Nephron (organoid): Measurements from ENCODE around the gene ZGRF1.
A peak's percentile ranks its signal among the peaks of the same experiment; 100 is the strongest.

ENCODE experiments used
- H3K27ac Mint-ChIP-seq, 3 experiments: 2 replicates each; pipeline ENCODE4 v1.8.0; 2020; ENCODE audit warnings: mixed read lengths in 3 of 3, mild to moderate bottlenecking in 2 of 3, moderate library complexity in 1 of 3
- H3K27me3 Mint-ChIP-seq: 2 replicates; pipeline ENCODE4 v1.8.0; 2021; ENCODE audit warnings: low read depth, mild to moderate bottlenecking, moderate library complexity, mixed read lengths
- H3K36me3 Mint-ChIP-seq: 2 replicates; pipeline ENCODE4 v1.8.0; 2020; ENCODE audit warnings: low read depth, mixed read lengths
- H3K4me1 Mint-ChIP-seq: 2 replicates; pipeline ENCODE4 v1.8.0; 2020; ENCODE audit warnings: mixed read lengths
- H3K4me3 Mint-ChIP-seq, 3 experiments: 2 replicates each; pipeline ENCODE4 v1.8.0; 2020; ENCODE audit warnings: mild to moderate bottlenecking in 3 of 3, mixed read lengths in 3 of 3, moderate library complexity in 2 of 3
- H3K9me3 Mint-ChIP-seq: 2 replicates; pipeline ENCODE4 v1.8.0; 2020; ENCODE audit warnings: mixed read lengths
- TF ChIP-seq, protein P1 (sequence below), 3 experiments: fragments of 200-600 bp; sonication (generic); IDR thresholded peaks; one replicate each; pipeline ENCODE4 v1.5.0; 2021; ENCODE audit warnings: antibody characterized with exemption in 3 of 3; ENCODE audit not compliant: unreplicated experiment in 3 of 3

Gene ZGRF1

DNA sequence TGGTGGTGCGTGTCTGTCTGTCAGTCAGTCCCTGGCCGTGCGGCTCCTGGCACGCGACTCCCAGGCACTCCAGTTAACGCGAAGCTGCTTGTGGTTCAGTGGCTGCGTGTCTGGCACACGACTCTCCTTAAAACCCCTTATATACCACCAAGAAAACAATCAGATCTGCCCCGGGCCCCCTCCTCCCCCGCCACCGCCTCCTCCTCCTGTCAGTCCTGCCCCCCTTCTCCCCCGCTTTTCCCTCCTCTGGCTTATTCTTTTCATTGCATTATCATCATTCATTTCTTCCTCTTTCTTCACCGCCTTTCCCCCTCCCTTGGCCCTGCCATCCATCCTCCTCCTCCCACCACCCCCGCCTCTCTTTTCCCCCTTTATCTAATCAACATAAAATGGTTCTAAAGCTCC is 120.6 kb downstream of the ZGRF1 start, which contains the start of gene NEUROG2:
Gene NEUROG2 (minus strand): TSS at position 115 of the 405 bp plus-strand sequence. CDS start 705 bp downstream, outside the sequence.
- H3K4me1 Mint-ChIP-seq = peaks cover 51% of the 10 kb centered on the region
- no peak within 1 kb of the TSS for H3K27ac Mint-ChIP-seq

DNA sequence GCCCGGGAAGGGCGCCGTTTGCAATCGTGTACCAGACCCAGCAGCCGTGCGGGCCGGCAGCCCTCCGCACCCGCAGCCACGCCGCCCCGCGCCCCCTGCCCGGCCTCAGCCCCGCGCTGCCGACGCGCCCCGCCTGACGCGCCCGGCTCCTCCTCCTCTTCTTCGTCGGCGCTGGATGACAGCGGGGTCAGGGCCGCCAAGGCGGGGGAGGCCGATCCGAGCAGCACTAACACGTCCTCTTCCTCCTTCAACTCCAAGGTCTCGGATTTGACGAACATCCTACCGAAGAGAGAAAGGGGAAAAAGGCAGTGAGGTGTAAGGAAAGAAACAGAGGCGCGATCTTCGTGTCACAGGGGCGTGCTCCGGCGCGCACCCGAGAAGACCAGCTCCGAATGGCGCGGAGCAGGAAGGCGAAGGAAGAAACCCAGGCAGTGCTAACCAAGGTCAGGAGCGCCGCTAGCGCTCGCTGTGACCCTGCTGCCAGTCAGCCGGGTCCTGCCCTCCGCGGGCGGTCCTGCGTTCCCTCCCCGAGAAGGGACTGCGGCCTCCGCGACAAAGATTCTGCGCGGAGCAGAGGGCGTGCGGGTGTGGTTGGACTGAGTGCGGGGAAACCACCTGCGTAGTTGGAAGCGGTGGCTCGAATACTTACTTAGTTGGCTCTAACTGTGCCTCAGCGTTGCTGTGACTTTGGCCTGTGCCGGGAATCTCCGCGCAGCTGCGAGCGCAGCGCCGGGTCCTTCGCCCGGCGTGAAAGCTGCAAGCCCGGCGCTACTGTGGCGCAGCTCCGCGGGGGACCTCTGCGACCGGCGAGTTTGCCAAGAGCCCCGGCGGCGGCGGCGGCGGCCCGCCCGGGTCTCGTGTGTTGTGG is 121.3 kb downstream of the ZGRF1 start:
- Mint-ChIP-seq H3K4me3 (peak overlapping the region; percentile 80 to 90 (median 89)), H3K36me3 (no peaks in the 10 kb centered on the region), H3K27me3 (peaks cover 100% of the 10 kb centered on the region), H3K27ac (no peak overlapping the region), H3K4me1 (peaks cover 50% of the 10 kb centered on the region), H3K9me3 (peaks cover 10% of the 10 kb centered on the region)
- TF ChIP-seq, protein P1, sequence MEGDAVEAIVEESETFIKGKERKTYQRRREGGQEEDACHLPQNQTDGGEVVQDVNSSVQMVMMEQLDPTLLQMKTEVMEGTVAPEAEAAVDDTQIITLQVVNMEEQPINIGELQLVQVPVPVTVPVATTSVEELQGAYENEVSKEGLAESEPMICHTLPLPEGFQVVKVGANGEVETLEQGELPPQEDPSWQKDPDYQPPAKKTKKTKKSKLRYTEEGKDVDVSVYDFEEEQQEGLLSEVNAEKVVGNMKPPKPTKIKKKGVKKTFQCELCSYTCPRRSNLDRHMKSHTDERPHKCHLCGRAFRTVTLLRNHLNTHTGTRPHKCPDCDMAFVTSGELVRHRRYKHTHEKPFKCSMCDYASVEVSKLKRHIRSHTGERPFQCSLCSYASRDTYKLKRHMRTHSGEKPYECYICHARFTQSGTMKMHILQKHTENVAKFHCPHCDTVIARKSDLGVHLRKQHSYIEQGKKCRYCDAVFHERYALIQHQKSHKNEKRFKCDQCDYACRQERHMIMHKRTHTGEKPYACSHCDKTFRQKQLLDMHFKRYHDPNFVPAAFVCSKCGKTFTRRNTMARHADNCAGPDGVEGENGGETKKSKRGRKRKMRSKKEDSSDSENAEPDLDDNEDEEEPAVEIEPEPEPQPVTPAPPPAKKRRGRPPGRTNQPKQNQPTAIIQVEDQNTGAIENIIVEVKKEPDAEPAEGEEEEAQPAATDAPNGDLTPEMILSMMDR (IDR thresholded peaks at IDR 0.05; ENCODE audit: unreplicated experiment in 3 of 3) = no peak

More for the DNA sequence above, 120.6 kb downstream of the ZGRF1 start, which contains the start of gene NEUROG2:
- Mint-ChIP-seq H3K4me3 (peak within 1 kb of the TSS; percentile 80 to 90 (median 89)), H3K27me3 (peaks cover 100% of the 10 kb centered on the region), H3K36me3 (no peaks in the 10 kb centered on the region), H3K9me3 (peaks cover 12% of the 10 kb centered on the region)
- TF ChIP-seq, protein P1 (IDR thresholded peaks at IDR 0.05; ENCODE audit: unreplicated experiment in 3 of 3) = no peak

DNA sequence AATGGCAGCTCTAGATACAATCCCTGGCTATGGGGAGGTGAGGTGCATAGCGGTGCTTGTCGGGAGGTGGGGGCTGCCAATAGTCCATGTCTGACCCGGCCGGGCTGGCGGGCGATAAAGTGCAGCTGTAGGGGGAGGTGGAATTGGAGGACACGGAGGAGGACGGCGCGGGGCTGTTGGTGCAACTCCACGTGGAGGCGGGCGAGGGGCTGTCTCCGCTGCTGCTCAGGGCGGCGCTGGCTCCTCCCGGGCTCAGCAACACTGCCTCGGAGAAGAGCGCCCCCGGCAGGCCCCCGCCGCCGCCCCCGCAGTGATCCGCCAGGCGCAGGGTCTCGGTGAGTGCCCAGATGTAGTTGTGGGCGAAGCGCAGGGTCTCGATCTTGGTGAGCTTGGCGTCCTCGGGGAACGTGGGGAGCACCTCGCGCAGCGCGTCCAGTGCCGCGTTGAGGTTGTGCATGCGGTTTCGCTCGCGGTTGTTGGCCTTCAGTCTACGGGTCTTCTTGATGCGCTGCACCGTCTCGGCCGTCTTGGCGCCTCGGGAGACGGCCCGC is 122.0 kb downstream of the ZGRF1 start:
- H3K4me3 Mint-ChIP-seq = peak overlapping the region; percentile 69 to 80 (median 79)
- peaks cover 100% of the 10 kb centered on the region for H3K27me3 Mint-ChIP-seq
- H3K4me1 Mint-ChIP-seq = peaks cover 55% of the 10 kb centered on the region
- H3K9me3 Mint-ChIP-seq = peaks cover 5% of the 10 kb centered on the region
- TF ChIP-seq, protein P1 (IDR thresholded peaks at IDR 0.05; ENCODE audit: unreplicated experiment in 3 of 3) = no peak
- no peak overlapping the region for H3K27ac Mint-ChIP-seq
- no peaks in the 10 kb centered on the region for H3K36me3 Mint-ChIP-seq

DNA sequence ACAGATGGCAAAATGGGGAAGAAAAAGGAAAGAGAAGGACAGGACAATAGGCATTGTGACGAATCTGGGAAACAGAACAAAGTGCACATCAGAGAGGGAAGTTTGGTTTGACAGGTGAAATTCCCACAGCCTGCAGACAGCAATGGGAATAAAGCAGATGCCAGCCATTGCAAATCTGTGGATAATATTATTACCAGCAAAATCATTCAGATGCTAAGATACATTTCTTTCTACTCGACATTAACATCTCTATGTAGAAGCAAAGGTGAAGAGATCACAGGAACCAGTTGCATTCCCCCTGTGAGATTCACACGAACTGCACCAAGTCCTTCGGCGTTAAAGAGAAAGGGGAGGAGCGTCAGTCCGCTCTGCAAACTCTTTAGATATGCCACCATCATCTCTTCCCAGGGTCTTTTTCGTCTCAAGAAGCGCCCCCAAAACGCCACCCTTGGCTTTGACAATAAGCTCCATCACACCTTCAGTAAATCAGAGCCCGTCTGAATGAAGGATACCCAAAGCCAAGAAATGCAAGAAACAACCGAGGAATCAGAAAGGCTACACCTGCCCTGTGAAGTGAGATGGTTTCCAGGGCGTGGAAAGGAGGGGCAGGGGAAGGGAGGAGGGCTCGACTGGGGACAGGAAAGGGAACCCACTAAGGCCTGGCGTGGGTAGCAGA is 122.6 kb downstream of the ZGRF1 start:
- peaks cover 61% of the 10 kb centered on the region for H3K4me1 Mint-ChIP-seq
- TF ChIP-seq, protein P1 (IDR thresholded peaks at IDR 0.05; ENCODE audit: unreplicated experiment in 3 of 3) = no peak
- peaks cover 2% of the 10 kb centered on the region for H3K9me3 Mint-ChIP-seq
- H3K27me3 Mint-ChIP-seq = peaks cover 100% of the 10 kb centered on the region
- no peaks in the 10 kb centered on the region for H3K36me3 Mint-ChIP-seq
- no peak overlapping the region for H3K27ac Mint-ChIP-seq
- H3K4me3 Mint-ChIP-seq = peak overlapping the region; percentile 69 to 79 (median 71)

DNA sequence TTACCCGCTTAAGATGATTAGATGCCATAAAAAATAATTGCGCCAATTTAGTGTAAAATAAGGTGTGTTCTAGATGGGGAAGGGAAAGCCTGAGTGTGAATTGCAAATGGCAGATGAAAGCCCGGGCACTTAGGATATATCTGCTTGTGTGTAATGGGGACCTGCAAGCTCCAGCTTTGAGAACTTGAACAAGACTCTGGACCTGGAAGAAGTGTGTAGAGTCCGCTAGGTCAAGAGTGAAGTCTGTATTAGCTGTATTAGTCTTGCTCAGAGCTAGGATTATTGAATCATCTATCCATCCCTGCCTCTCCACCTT is 124.9 kb downstream of the ZGRF1 start:
- peak overlapping the region in 2 of 3 experiments; percentile 69 to 77 for H3K4me3 Mint-ChIP-seq
- no peaks in the 10 kb centered on the region for H3K36me3 Mint-ChIP-seq
- peaks cover 53% of the 10 kb centered on the region for H3K4me1 Mint-ChIP-seq
- TF ChIP-seq, protein P1 (IDR thresholded peaks at IDR 0.05; ENCODE audit: unreplicated experiment in 3 of 3) = no peak
- H3K27me3 Mint-ChIP-seq = peaks cover 100% of the 10 kb centered on the region
- H3K9me3 Mint-ChIP-seq = no peaks in the 10 kb centered on the region
- no peak overlapping the region for H3K27ac Mint-ChIP-seq
